Measurements from ENCODE around the gene NTM.

Gene NTM

DNA sequence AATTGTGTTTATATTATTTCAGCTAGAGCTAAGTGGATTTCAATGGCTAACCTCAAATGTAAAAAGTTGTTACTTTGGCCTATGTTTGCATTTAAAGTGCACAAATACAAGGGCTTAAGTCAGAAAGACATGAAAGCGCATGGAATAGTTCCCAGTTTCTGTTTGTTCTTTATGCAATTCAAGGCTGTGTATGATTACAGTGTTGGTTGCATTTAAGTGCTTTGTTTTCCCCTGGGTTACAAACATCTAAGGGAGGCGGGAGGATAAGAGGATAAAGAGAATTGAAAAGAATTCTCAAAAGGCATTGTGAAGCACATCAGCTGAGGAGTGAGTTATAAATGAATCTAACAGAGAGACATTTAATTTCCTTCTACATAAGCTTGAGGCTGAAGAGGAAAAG lies 453.4 kb downstream of the NTM start:
- ChIA-PET POLR2A (no interaction called here), CTCF (no interaction called here)
- TF ChIP-seq HDGF (IDR thresholded peaks at IDR 0.05; ENCODE audit: borderline replicate concordance), result no peak
- DNase-seq (ENCODE audit: extremely low spot score), result no peak

DNA sequence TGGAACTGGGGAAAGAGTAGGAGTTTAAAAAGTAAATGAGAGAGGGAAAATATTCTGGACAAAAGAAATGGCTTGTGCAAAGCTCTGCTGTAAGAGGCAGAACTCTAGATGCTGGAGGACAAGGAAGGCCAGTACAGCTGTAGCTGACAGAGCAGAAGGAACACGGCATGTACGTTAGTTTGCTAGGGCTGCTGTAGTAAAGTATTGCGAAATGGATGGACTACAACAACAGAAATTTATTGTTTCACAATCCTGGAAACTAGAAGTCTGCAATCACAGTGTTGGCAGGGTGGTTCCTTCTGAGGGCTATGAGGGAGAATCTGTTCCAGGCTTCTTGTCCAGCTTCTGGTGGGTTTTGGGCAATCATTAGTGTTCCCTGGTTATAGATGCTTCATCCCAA lies 454.4 kb downstream of the NTM start:
- TF ChIP-seq SUZ12 (IDR thresholded peaks at IDR 0.05), result no peak
- TF ChIP-seq TARDBP (IDR thresholded peaks at IDR 0.05), result no peak
- TF ChIP-seq ELF4 (IDR thresholded peaks at IDR 0.05), result no peak
- no peak for TF ChIP-seq SP1 (IDR thresholded peaks at IDR 0.05)
- no peak for TF ChIP-seq ARNT (IDR thresholded peaks at IDR 0.05)
- TF ChIP-seq FOXM1 (IDR thresholded peaks at IDR 0.05; ENCODE audit: borderline replicate concordance), result no peak
- TF ChIP-seq NFRKB (IDR thresholded peaks at IDR 0.05), result no peak
- TF ChIP-seq FOXA1 (IDR thresholded peaks at IDR 0.05), result no peak
- no peak for TF ChIP-seq ZNF384 (IDR thresholded peaks at IDR 0.05)
- TF ChIP-seq HDGF (IDR thresholded peaks at IDR 0.05; ENCODE audit: borderline replicate concordance), result no peak
- DNase-seq (ENCODE audit: extremely low spot score), result no peak
- CTCF ChIA-PET, result interaction anchor here (0.6 kb wide), 1 partner anchor 153 kb away, joined by 3 read pairs; no protein-coding TSS in a partner anchor
- POLR2A ChIA-PET, result no interaction called here

DNA sequence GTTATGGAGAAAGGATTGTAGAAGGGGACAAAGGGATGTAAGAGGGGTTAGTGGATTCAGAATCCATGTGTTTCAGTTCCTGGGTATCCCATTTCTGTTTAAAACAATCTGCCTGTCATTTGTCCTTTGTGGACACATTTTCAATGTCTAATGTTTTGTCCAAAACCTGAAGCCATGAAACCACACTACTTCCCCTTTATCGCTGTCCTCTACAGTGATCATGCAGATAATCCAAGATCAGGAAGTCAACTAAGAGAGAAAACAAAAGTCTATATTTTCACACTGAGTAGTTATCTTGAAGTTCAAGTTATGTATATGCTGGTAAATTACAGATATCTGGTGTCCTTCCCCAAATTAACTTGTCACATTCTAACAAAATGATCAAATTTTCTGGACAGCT lies 457.0 kb downstream of the NTM start:
- no peak for DNase-seq (ENCODE audit: extremely low spot score)
- ChIA-PET POLR2A (no interaction called here), CTCF (no interaction called here)
- TF ChIP-seq SUZ12 (IDR thresholded peaks at IDR 0.05) (no peak), HDGF (IDR thresholded peaks at IDR 0.05; ENCODE audit: borderline replicate concordance) (no peak), ARNT (IDR thresholded peaks at IDR 0.05) (no peak), BHLHE40 (IDR thresholded peaks at IDR 0.05; ENCODE audit: borderline replicate concordance) (no peak), FOXM1 (IDR thresholded peaks at IDR 0.05; ENCODE audit: borderline replicate concordance) (no peak), PKNOX1 (IDR thresholded peaks at IDR 0.05) (no peak), ELF4 (IDR thresholded peaks at IDR 0.05) (no peak), L3MBTL2 (conservative IDR thresholded peaks at IDR 0.05) (no peak)

GRCh38 chr11:131829725-131830124 lies 459.3 kb downstream of the NTM start:
- ChIA-PET POLR2A (no interaction called here), CTCF (no interaction called here)
- TF ChIP-seq LEF1 (IDR thresholded peaks at IDR 0.05; ENCODE audit: borderline replicate concordance) (no peak), PKNOX1 (IDR thresholded peaks at IDR 0.05) (no peak), TARDBP (IDR thresholded peaks at IDR 0.05) (no peak), ARNT (IDR thresholded peaks at IDR 0.05) (no peak), NFRKB (IDR thresholded peaks at IDR 0.05) (no peak), FOXK2 (IDR thresholded peaks at IDR 0.05) (no peak), SP1 (IDR thresholded peaks at IDR 0.05) (no peak), FOXM1 (IDR thresholded peaks at IDR 0.05; ENCODE audit: borderline replicate concordance) (no peak), CTBP1 (IDR thresholded peaks at IDR 0.05; ENCODE audit: borderline replicate concordance) (no peak), FOXA1 (IDR thresholded peaks at IDR 0.05) (no peak)
- DNase-seq (ENCODE audit: extremely low spot score), result no peak

DNA sequence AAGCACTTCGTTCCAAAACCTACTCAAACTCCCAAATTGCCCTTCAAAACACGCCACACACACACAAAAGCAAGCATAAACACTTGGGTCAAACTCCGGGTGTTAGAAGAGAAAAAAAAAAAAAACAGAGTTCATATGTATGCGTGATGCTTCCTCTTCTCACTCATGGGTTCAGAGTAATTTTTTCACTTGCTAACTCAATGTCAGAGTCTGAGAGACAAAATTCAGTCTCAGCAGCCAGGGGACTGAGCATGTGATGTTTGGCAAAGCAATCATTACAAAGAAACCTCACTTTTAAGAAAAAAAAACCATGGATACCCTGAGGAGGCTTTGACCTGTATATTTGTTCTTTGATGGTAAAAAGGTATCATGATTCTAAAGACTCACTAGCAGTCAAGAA lies 461.7 kb downstream of the NTM start:
- TF ChIP-seq ELF4 (IDR thresholded peaks at IDR 0.05), result no peak
- no peak for TF ChIP-seq ARNT (IDR thresholded peaks at IDR 0.05)
- TF ChIP-seq HDGF (IDR thresholded peaks at IDR 0.05; ENCODE audit: borderline replicate concordance), result no peak
- no peak for TF ChIP-seq SUZ12 (IDR thresholded peaks at IDR 0.05)
- no peak for TF ChIP-seq NFRKB (IDR thresholded peaks at IDR 0.05)
- TF ChIP-seq FOXK2 (IDR thresholded peaks at IDR 0.05), result no peak
- TF ChIP-seq BHLHE40 (IDR thresholded peaks at IDR 0.05; ENCODE audit: borderline replicate concordance), result no peak
- TF ChIP-seq TARDBP (IDR thresholded peaks at IDR 0.05), result no peak
- no peak for TF ChIP-seq CTBP1 (IDR thresholded peaks at IDR 0.05; ENCODE audit: borderline replicate concordance)
- POLR2A ChIA-PET, result no interaction called here
- CTCF ChIA-PET, result interaction anchor here (1.0 kb wide), 1 partner anchor 84 kb away, joined by 3 read pairs; no protein-coding TSS in a partner anchor
- DNase-seq (ENCODE audit: extremely low spot score), result no peak

DNA sequence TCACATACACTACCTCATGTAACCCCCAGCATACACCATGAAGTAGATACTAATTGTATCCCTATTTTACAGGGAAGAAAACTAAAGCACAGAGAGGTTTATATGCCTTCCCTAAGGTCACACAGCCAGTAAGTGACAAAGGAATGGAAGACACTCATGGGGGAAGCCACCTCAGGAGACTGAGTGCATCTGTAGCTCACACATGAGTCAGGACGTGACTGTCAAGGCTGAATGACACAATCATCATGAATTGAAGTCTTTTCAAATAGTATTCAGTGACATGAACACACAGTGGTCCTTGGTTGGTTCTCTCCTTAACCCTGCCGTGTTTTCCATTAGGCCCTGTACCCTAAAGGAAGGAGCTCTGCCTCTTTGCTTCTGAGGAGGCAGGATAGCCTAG lies 463.0 kb downstream of the NTM start:
- no peak for TF ChIP-seq PKNOX1 (IDR thresholded peaks at IDR 0.05)
- TF ChIP-seq TARDBP (IDR thresholded peaks at IDR 0.05), result no peak
- no peak for TF ChIP-seq ELF4 (IDR thresholded peaks at IDR 0.05)
- TF ChIP-seq NFRKB (IDR thresholded peaks at IDR 0.05), result no peak
- no peak for TF ChIP-seq HDGF (IDR thresholded peaks at IDR 0.05; ENCODE audit: borderline replicate concordance)
- no peak for TF ChIP-seq FOXK2 (IDR thresholded peaks at IDR 0.05)
- TF ChIP-seq FOXM1 (IDR thresholded peaks at IDR 0.05; ENCODE audit: borderline replicate concordance), result no peak
- no peak for TF ChIP-seq CTBP1 (IDR thresholded peaks at IDR 0.05; ENCODE audit: borderline replicate concordance)
- no peak for TF ChIP-seq LEF1 (IDR thresholded peaks at IDR 0.05; ENCODE audit: borderline replicate concordance)
- no peak for TF ChIP-seq FOXA1 (IDR thresholded peaks at IDR 0.05)
- no peak for TF ChIP-seq ARNT (IDR thresholded peaks at IDR 0.05)
- POLR2A ChIA-PET, result no interaction called here
- DNase-seq (ENCODE audit: extremely low spot score), result no peak
- CTCF ChIA-PET, result no interaction called here

DNA sequence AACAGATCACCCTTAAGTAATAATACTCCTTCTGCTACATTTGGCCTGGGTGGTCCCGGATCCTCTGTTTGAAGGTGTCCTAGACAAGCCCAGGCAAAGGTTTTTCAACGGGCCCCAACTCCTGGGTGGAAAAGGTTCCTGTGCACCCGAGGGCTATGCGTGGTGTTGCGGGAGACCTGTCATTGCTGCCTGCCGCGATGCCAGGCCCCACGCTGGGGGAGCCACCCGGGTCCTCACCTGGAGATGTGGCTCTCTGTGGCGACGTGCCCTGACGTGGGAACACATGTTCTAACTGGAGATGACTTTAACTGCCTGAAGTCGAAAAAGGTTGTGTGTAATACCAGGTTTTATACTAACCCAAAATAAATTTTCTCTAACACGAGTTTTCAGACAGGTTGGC lies 467.1 kb downstream of the NTM start:
- CTCF ChIA-PET, result no interaction called here
- TF ChIP-seq LEF1 (IDR thresholded peaks at IDR 0.05; ENCODE audit: borderline replicate concordance), result no peak
- no peak for TF ChIP-seq PKNOX1 (IDR thresholded peaks at IDR 0.05)
- TF ChIP-seq SP1 (IDR thresholded peaks at IDR 0.05), result no peak
- no peak for TF ChIP-seq ELF4 (IDR thresholded peaks at IDR 0.05)
- no peak for TF ChIP-seq NFRKB (IDR thresholded peaks at IDR 0.05)
- no peak for TF ChIP-seq SUZ12 (IDR thresholded peaks at IDR 0.05)
- no peak for TF ChIP-seq FOXM1 (IDR thresholded peaks at IDR 0.05; ENCODE audit: borderline replicate concordance)
- TF ChIP-seq HDGF (IDR thresholded peaks at IDR 0.05; ENCODE audit: borderline replicate concordance), result no peak
- no peak for TF ChIP-seq FOXK2 (IDR thresholded peaks at IDR 0.05)
- no peak for TF ChIP-seq L3MBTL2 (conservative IDR thresholded peaks at IDR 0.05)
- TF ChIP-seq CTBP1 (IDR thresholded peaks at IDR 0.05; ENCODE audit: borderline replicate concordance), result no peak
- TF ChIP-seq ARNT (IDR thresholded peaks at IDR 0.05), result no peak
- no peak for TF ChIP-seq FOXA1 (IDR thresholded peaks at IDR 0.05)
- no peak for TF ChIP-seq TARDBP (IDR thresholded peaks at IDR 0.05)
- no peak for TF ChIP-seq ZNF384 (IDR thresholded peaks at IDR 0.05)
- POLR2A ChIA-PET, result no interaction called here
- no peak for DNase-seq (ENCODE audit: extremely low spot score)
